ENCODE results near the gene KPNA2. TPM values are rescaled to one million over a fixed set of nuclear protein-coding genes. Genes with fewer than 3 reads are reported as not detected.

KPNA2 gene
- polyA plus RNA-seq, 5 donors: 66.9 to 149 (median 71.2) TPM

DNA sequence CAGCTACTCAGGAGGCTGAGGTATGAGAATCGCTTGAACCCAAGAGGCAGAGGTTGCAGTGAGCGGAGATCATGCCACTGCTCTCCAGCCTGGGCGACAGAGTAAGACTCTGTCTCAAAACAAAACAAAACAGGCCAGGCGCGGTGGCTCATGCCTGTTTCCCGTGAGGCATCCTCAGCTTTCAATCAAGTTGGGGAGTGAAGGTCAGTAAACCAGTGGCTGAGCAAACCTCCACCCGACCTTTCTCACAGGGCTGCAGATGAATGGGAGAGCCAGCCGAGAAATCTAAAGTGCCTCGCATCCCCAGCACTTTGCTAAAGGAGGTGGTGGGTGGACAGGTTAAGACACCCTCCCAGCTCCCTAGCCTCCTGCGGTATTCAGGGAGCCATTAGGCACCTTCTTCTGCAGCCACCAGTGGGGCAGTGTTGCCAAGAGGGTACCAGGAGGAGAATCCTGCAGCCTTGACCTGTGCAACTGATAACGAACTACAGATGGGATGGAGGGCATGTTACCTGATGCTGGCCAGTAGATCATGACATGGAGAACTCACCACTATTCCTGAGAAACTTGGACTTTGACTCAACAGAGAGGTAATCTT is 59.0 kb downstream of the KPNA2 start:
- DNase-seq: no peak

- no peak for DNase-seq
Measured at GRCh38 chr17:68095205-68095811, 59.8 kb downstream of the KPNA2 start.

GRCh38 chr17:68096111-68096510 is 60.6 kb downstream of the KPNA2 start:
- no peak for DNase-seq

Other genes starting within 250 kb of the KPNA2 start
- gene BPTF, start 210.2 kb upstream of the KPNA2 start, polyA plus RNA-seq (ENCODE audit: insufficient read depth in 1 of 5, insufficient read length in 5 of 5, low replicate concordance in 1 of 5): 100 to 1,000 TPM; 101 to 128 (median 126) TPM
- 10 to 100 TPM; 13.9 to 15.6 (median 15.2) TPM for gene C17orf58, start 39.3 kb upstream of the KPNA2 start, polyA plus RNA-seq (ENCODE audit: insufficient read depth in 1 of 5, insufficient read length in 5 of 5, low replicate concordance in 1 of 5)
- gene AMZ2, start 212.3 kb downstream of the KPNA2 start, polyA plus RNA-seq (ENCODE audit: insufficient read depth in 1 of 5, insufficient read length in 5 of 5, low replicate concordance in 1 of 5): 10 to 100 TPM; 69.6 to 93.8 (median 81.5) TPM